DMS153 treated with DMSO at 0.1 percent for 48 hours (cell line): ENCODE results near the gene SMPX.

Source experiments
- DNase-seq: peaks from one replicate; lab custom pipeline; 2025; ENCODE audit not compliant: unreplicated experiment; lab: John Stamatoyannopoulos, UW

The SMPX gene

DNA sequence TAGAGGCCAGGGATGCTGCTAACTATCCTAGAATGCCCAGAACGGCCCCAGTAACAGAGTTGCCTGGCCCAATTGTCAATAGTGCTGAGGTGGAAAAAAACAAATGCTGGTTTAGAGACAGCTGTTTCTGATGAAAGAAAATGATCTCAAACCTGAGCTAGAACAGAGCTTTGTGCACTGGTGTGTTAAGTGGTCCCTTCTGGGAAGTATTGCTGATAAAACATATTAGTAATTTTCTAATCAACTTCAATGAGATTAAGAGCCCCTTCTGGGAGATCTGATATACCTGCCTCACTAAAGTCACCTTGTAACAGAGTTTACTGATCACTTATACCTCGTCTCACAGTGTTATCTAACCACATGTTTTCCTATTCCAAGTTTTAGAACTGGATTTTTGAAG, 42.1 kb downstream of the SMPX start:
- no peak for DNase-seq

DNA sequence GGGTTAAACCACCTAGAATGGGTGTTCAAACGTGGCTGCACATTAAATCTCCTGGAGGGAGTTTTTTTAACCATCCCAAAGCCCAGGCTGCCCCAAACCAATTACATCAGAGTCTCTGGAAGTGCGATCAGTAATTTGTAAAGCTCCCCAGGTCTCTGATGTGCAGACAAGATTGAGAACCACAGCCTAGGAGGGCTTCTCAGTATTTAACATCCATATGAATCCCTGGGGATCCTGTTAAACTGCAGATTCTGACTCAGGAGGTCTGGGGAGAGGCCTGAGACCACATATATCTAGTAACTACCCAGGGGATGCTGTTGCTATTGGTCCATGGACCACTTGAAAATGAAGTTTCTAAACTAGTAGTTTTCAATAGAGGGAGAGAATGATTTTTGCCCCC, 42.6 kb downstream of the SMPX start:
- no peak for DNase-seq

DNA sequence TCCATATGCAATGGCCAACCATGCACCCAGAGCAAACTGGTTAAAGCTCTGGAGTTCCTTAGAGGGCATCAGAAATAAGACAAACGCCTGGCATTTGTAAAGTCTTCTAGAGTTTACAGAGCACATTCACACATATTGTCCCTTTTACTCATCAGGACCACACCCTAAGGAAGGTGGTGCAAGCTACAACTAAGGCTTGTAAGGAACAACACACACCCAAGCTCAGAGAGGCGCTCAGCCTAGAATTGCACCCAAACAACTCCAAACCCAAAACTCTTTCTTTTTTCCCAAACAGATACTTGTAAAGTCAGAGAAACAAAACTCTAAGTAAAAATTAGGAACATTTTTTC, 46.1 kb downstream of the SMPX start:
- DNase-seq = no peak

DNA sequence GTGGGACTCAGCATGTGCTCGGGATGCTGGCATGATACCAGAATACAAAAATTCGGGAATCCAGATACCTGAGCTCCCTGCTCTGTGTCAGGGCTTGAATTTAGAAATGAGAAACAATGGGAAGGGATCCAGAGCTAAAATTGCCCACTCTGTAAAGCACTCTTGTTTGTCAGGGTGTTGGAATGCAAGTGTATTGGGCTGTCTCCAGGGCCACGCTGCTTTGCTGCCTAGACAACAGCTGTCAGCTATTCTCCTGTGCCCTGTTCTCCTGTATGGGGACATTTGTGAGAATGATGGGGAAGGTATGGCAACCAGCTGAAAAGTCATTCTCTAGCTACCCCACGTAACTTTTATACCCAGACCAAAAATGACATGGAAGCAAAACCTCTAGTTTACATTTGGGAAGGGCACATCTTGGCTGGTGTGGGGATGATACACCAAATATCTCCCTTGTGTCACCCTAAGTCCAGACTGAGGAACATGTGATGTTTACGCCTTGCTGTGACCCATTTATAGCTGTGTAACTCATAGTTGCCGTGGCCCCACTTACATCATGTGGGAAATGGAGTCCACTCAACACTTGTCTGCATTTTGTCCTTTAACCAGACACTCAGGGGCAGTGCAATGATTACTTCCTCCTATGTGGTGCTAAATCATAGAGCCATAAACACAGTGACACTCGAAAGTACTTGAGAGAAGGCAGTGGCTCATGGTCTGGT, 46.6 kb downstream of the SMPX start:
- no peak for DNase-seq

DNA sequence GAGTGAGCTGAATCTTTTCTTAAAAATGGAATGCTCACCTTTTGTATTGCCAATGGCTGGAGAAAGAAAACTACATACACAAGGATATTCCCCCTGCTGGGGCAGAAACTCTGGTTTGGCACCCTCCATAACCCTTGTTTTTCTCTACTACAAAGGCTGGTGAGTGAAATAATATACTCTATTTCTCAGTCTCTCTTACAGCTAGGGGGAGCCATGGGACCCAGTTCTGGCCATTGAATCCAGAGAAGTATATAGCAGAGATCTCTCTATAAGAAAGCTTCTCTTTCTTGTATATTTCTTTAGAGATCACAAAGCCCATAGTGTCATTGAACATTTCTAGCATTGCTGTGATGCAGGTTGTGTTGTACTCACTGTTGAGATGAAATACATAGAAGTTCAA, 49.8 kb downstream of the SMPX start:
- no peak for DNase-seq

DNA sequence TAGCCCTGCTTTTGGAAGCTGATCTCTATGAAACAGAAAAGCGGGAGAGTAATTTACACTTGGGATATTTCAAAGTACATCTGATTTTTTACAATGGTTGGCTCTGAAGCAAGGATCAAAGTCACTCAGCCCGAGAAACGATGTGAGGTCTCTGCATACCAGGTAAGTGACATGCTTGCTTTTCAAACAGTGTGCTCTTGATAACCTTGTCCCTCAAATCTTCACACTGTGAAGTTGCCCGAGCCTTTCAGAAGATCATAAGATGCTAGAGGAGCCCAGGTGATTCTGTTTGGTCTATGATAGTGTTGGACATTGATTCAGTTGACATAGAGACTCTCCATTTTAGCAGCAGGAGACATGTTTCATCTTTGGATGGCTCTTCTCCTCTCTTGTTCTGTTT, 52.7 kb downstream of the SMPX start:
- no peak for DNase-seq

DNA sequence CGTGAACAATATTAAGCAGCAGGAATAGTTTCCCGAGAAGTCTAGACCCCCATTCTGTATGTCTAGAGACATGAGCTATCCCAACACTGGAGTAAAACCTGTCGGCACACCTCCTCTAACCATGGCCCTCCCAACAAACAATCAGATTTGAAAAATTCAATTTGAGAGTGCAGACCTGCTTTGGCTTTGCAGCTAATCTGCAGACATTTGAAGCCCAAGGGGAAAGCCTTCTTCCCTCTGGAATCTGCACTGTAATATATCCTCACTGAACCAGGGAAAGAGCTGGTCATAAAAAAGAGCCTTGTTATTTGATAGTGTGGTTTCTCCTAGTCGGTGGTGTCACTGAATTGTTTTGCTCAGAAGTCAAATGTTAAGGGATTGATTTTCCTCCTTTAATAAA, 55.2 kb downstream of the SMPX start:
- no peak for DNase-seq

DNA sequence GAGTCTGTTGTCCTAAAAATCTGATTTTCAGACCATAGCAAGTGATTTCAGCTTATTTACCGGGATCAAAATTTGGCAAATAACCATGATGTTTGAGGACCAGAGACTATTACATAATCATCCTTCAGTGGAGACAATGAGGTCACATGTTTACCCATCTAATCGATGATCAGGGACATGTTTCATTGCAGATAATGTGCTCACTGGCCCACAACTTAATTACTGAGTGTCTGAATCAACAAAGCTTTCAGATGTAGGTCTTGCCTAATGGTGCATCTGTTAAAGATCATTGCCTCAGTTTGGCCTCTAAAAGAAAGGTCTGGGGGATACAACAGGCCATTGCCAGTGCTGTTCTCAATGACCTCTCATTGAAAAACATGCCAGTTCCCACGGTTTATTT, 56.9 kb downstream of the SMPX start:
- no peak for DNase-seq

DNA sequence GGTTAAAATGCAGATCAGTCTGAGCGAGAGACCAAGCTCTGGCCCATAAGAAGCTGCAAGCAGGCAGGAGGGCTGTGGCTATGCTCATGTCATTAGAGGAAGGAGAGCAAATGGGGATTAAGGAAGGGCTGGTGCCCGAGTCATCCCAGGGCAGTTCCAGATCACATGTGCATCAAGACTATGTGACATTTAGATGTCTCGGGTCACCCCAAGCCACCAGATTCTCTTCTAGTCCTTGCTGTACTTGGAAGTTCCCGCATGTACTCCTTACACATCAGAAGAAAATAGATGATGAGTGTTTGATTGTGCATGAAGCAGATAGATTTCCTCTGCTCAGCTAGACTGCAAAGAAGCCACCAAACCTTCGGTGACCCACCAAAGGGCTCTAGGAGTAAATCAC, 57.6 kb downstream of the SMPX start:
- DNase-seq = no peak

DNA sequence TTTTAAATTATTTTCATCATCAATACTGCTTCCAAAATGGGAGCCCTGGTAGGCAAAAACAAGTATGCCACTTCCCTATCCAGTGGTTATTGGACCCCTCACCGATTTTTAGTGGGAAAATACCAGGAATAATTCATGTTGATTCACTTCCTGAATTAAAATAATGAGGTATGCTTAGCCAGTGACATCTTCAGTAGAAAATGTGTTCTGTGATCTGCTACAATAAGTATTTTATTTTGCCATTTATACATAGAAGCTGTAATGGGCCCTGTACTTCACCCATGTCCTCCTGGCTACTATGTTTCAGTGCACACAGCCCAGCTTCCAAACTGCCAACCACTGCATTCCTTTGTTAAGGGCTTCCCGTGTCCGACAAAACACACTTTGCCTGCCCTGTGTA, 58.8 kb downstream of the SMPX start:
- no peak for DNase-seq

DNA sequence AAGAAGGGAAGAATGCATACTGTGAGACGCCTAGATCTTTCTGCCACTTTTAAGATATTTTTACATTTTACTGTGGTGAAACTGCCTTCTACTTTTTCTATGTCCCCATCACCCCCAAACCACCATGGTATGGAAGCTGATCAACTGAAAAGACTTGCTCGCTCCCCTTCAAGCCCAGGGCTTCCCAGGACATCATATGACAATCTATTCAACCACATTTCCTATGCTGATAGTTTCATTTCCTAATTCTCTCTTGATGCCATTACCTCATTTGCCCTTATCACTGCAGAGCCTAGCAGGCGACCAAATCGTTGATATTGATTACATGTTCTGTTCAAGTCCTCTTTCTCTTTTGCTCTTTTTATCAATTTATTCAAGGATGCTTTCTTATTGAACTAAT, 59.6 kb downstream of the SMPX start:
- DNase-seq = no peak

DNA sequence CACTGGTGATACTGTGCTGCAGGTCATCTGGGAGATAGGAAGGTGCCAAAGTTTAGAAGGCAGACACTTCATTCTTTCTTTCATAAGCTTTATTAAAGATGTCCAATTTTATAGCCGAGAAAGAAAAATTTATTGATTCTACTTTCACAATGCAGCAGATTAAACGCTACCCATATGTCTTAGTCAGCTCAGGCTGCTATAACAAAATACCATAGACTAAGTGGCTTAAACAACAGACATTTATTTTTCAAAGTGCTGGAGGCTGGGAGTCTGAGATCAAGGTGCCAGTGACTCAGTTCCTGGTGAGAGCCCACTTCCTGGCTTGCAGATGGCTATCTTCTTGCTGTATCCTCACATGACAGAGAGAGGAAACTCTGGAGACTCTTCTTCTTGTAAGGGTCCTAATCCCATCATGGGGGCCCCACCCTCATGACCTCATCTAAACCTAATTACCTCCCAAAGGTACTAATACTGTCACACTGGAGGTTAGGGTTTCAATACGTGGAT, 66.4 kb downstream of the SMPX start:
- no peak for DNase-seq

DNA sequence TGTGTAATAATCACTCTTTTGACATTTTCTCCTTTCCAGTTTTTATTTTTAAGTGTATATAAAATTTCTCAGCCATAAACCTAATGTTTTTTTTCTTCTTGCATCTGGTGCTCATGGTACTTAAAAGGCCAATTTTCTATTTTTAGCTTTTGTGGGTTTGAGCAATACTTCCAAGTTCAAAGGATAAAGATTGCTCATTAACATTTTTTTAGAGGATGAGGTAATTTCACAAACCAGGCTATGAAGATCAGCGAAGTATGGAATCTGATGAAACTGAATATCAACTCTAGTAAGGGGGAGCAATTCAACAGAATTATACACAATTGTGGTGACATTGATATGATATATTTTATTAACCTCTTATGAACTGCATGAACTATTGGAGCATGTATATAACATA, 74.0 kb downstream of the SMPX start:
- no peak for DNase-seq

DNA sequence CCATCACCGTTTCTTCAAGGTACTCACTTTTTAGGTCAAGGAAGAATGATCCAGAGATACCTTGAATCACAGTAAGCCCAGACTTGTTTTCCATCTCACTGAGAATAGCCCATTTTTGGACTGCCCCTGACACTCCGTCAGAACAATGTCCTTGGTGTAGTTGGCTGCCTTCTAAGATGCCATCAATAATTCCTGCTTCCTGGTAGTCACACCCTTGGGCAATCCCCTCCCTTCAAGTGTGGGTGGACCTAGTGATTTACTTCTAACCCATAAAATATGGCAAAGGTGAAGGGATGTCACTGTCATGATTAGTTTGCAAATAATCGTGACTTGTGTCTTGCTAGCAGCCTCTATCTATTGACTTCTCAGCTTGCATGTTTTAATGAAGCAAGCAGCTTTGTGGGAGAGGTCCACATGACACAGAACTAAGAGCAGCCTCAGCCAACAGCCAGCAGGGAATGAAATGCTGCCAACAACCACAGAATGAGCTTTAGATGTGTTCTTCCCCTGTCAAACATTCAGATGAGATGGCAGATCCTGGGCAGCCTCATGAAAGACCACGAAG, 79.8 kb downstream of the SMPX start:
- no peak for DNase-seq

DNA sequence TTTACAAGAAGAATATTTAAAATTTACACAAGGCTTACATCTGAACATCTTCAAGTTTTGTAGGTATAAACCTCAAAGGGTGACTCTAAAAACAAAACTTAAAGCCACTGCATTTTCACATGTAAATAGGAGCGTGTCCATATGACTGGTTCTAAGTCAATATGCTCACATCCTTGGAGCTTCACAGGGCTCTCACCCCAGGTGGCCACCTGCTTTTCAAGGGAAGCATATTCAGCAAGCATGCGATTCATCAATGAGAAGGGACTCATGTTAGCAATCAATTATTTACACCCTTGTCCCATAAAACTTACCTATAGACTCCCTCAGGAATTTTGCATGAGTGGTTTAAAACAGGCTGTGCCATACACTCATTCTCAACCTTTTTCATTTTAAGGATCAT, 82.0 kb downstream of the SMPX start:
- no peak for DNase-seq

DNA sequence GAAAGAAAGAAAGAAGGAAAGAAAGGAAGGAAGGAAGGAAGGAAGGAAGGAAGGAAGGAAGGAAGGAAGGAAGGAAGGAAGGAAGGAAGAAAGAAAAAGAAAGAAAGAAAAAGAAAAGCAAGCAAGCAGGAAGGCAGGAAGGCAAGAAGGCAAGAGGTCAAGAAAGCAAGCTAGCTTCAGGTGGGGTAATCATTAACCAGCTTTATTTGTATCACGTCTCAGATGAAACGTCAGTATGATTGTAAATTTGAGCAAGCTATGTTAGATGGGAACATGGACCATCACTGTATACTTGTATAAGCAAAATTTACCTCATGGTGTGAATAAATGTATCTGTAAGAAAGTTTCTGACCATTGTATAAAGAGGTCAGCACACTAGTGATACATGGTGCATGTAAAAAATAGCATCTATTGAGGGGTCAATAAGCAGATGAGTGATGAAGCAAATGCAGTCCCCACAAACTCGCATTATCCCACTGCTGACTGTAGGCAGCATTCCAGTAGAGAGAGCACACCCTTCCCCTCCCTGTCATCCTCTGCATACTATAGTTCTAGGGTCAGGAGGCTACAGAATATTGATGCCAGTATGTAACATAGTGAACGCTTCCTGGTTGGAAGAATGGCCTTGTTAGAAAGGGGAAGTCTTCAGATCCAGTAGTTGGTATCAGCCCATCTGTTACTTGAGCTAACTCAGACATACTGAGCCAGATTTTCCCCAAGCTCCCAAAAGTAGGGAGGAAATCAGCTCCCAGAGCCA, 83.3 kb downstream of the SMPX start:
- no peak for DNase-seq

DNA sequence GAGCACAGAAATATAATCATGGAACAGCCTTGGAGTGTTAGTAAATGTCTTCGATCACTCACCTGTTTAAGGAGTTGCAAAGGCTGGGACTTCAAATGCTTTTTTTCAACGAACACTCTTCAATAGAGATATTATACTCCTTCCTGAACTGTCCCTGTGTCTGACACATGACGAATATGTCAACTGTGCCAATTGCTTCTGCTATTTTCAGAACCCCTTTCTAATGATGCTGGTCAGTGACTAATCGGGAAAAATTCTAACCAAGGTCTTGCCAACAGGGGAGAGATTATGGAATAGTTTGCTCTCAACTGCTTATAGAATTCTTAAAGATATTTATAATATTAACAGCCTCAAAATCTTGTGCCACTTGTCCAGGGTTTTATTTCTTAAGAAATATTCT, 91.2 kb downstream of the SMPX start:
- no peak for DNase-seq

DNA sequence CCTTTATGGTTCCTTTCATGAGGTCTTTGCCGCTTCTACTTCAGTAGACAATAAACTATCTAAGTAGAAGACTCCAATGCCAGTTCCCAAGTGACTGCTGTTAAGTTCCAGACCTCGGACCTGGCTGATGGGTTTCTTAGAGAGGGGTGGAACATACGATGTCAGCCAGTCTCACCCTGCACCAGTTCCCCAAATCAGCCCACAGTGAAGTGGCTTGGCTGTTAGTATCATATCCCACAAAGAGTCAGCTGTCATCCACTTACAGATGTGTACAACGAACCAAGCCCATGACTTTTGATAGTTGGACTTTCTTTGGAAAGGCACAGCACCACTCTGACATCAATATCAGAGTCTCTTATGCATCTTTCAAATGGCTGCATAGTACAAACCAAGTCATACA, 91.7 kb downstream of the SMPX start:
- DNase-seq = no peak

DNA sequence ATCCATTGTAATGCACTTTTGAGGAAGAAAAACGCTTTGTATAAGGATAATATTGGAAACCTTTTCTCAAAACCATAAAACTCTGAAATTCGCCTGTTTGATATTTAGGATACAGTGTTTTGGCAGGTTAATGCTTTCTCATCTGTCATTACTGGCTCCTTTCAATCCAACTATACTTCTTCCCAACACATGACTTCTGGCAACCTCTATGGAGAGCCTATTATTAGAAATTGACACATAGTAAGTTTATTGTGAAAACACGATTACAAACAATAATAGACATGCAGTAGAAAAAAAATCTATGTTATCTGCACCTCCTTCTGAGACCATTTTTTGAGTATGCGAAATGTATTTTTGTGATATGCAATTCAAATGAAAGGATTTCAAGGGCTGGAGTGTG, 95.2 kb downstream of the SMPX start:
- no peak for DNase-seq

DNA sequence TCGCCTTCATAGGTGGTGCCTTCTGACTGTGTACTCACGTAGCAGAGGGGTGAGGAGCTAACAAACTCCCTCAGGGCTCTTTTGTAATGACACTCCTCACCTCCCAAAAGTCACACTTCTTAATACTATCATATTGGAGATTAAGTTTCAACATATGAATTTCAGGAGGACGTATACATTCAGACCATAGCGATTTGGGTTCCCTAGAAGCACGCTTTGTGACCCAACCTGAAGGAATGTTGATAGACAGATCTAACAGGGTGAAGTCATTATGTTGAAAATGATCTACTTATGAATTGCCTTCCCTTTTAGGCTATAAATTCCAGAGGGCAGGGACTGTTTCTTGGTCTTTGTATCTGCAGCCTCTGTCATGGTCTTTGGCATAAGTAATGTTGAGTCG, 96.6 kb downstream of the SMPX start:
- no peak for DNase-seq

DNA sequence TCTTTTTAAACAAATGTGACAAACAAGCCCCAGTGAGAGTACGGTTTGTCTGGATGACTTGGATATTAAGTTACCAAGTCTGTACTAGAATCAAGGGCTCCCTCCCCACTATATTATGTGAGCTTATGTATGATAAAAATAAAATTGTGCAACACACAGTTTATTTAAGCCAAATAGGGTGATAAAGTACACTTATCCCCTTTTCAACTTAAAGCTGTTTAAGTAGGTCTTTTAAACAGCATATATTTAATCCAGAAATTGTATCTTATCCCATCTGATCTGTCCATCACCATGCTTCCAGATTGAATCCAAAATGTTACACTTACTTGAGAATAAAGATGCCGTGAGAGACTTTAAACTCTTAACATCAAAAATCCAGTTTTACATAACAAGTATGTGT, 97.8 kb downstream of the SMPX start:
- DNase-seq = no peak

DNA sequence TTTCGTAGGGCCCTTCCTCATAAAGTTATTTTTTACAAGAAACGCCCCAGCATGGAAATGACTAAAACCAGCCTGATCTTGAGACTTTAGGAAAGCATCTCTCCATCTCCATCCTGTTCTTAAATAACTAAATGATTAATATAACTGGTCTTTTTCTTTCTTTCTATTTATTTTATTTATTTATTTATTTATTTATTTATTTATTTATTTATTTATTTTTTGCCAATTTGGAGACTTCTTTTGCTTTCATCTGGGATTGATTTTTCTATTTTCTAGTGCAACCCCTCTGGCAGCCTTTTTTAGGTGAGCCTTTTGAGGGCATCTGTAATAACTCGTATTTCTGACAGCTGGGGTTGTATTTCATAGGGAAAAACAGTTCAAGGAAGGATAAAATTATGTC, 98.6 kb downstream of the SMPX start:
- DNase-seq = no peak

DNA sequence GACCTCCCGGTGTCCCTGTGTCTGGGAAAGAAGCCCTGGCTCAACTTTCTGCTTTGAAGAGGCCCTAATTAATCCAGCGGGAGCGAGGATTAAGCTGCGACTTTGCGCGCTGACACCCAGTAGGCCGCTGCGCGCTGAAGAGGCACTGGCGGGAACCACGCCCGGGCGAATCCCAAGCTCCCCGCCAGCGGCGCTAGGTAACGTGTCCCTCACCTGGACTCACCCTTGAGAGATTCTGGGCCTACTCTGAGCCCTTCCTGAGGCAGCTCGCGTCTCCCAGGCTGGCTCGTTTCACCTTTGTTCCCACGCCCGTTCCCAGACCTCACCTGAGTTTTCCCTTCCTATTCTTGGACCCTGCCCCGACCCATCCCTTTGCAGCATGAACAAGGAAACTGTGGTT, 99.2 kb downstream of the SMPX start:
- DNase-seq = no peak
